Measurements from ENCODE around the gene ZMAT3. TPM values are rescaled to one million over a fixed set of nuclear protein-coding genes. Genes with fewer than 3 reads are reported as not detected.

Gene ZMAT3
- total and polyA plus RNA-seq, 2 of the 13 experiments (the other 11 are each of a cell fraction or from before 2014, with no cell fraction given) = 11.4 to 11.7 TPM

DNA sequence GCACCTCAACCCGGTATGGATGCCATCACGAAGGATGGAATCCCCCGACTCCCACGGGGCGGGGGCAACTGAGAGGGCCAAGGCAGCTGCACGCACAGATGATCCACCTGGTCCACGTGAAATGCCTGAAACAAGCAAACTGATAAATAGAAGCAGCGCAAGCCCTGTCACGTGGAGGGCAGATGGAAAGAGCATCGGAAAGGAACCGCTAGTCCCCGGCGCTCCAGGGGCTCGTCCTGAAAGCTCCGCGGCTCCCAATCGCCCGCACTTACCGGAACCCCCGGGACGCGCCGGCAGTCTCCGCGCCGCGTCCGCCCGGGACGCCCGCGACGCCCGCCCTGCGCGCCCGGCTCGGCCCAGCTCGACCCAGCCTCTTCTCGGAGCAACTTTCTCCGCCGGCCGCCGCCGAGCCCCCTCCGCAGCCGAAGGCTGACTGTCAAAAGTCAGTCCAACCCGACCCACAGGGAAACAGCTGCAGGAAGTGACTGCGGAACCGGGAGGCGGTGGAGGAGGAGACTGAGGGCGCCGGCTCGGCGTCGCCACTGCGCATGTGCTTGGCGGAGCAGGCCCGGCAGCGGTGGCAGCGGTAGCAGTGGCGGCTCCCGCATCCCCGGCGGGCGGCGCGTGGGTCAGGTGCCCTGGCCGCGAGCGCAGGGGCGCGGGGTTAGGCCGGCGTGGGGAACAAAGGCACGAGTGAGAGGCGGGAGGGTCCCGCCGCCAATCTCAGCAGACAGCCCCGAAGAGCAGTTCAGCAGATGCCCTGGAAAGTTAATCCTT lies at the start of gene ZMAT3 (continued):
- TF ChIP-seq, protein P1, sequence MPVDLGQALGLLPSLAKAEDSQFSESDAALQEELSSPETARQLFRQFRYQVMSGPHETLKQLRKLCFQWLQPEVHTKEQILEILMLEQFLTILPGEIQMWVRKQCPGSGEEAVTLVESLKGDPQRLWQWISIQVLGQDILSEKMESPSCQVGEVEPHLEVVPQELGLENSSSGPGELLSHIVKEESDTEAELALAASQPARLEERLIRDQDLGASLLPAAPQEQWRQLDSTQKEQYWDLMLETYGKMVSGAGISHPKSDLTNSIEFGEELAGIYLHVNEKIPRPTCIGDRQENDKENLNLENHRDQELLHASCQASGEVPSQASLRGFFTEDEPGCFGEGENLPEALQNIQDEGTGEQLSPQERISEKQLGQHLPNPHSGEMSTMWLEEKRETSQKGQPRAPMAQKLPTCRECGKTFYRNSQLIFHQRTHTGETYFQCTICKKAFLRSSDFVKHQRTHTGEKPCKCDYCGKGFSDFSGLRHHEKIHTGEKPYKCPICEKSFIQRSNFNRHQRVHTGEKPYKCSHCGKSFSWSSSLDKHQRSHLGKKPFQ (CRISPR knock-in tag; IDR thresholded peaks at IDR 0.05; ENCODE audit: insufficient replicate concordance) = peak; percentile 29
- peak; percentile 32; the same call in 1 of the 2 replicates for TF ChIP-seq KLF6 (CRISPR knock-in tag; IDR thresholded peaks at IDR 0.05)
- TF ChIP-seq, protein P2, sequence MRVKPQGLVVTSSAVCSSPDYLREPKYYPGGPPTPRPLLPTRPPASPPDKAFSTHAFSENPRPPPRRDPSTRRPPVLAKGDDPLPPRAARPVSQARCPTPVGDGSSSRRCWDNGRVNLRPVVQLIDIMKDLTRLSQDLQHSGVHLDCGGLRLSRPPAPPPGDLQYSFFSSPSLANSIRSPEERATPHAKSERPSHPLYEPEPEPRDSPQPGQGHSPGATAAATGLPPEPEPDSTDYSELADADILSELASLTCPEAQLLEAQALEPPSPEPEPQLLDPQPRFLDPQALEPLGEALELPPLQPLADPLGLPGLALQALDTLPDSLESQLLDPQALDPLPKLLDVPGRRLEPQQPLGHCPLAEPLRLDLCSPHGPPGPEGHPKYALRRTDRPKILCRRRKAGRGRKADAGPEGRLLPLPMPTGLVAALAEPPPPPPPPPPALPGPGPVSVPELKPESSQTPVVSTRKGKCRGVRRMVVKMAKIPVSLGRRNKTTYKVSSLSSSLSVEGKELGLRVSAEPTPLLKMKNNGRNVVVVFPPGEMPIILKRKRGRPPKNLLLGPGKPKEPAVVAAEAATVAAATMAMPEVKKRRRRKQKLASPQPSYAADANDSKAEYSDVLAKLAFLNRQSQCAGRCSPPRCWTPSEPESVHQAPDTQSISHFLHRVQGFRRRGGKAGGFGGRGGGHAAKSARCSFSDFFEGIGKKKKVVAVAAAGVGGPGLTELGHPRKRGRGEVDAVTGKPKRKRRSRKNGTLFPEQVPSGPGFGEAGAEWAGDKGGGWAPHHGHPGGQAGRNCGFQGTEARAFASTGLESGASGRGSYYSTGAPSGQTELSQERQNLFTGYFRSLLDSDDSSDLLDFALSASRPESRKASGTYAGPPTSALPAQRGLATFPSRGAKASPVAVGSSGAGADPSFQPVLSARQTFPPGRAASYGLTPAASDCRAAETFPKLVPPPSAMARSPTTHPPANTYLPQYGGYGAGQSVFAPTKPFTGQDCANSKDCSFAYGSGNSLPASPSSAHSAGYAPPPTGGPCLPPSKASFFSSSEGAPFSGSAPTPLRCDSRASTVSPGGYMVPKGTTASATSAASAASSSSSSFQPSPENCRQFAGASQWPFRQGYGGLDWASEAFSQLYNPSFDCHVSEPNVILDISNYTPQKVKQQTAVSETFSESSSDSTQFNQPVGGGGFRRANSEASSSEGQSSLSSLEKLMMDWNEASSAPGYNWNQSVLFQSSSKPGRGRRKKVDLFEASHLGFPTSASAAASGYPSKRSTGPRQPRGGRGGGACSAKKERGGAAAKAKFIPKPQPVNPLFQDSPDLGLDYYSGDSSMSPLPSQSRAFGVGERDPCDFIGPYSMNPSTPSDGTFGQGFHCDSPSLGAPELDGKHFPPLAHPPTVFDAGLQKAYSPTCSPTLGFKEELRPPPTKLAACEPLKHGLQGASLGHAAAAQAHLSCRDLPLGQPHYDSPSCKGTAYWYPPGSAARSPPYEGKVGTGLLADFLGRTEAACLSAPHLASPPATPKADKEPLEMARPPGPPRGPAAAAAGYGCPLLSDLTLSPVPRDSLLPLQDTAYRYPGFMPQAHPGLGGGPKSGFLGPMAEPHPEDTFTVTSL (CRISPR knock-in tag; IDR thresholded peaks at IDR 0.05; ENCODE audit: borderline replicate concordance) = no peak
- no peak for TF ChIP-seq SMYD3 (CRISPR knock-in tag; IDR thresholded peaks at IDR 0.05)
- no peak for TF ChIP-seq MIER2 (CRISPR knock-in tag; IDR thresholded peaks at IDR 0.05)
- no peak for TF ChIP-seq NCOR1 (IDR thresholded peaks at IDR 0.05; ENCODE audit: borderline replicate concordance, low read length)
- peak; percentile 91 for TF ChIP-seq ZFX (CRISPR knock-in tag; IDR thresholded peaks at IDR 0.05; ENCODE audit: low read depth)
- TF ChIP-seq ZNF672 (CRISPR knock-in tag; IDR thresholded peaks at IDR 0.05) = no peak
- no peak; the same call in 1 of the 2 replicates for TF ChIP-seq ZNF468 (CRISPR knock-in tag; IDR thresholded peaks at IDR 0.05)
- no peak for TF ChIP-seq SMARCC2 (IDR thresholded peaks at IDR 0.05)
- peak; percentile 48; the same call in 1 of the 2 replicates for TF ChIP-seq ZNF263 (CRISPR knock-in tag; IDR thresholded peaks at IDR 0.05)
- TF ChIP-seq ZNF367 (CRISPR knock-in tag; IDR thresholded peaks at IDR 0.05; ENCODE audit: borderline replicate concordance) = no peak
- TF ChIP-seq ZBTB7B (CRISPR knock-in tag; IDR thresholded peaks at IDR 0.05) = no peak
- TF ChIP-seq, protein P3, sequence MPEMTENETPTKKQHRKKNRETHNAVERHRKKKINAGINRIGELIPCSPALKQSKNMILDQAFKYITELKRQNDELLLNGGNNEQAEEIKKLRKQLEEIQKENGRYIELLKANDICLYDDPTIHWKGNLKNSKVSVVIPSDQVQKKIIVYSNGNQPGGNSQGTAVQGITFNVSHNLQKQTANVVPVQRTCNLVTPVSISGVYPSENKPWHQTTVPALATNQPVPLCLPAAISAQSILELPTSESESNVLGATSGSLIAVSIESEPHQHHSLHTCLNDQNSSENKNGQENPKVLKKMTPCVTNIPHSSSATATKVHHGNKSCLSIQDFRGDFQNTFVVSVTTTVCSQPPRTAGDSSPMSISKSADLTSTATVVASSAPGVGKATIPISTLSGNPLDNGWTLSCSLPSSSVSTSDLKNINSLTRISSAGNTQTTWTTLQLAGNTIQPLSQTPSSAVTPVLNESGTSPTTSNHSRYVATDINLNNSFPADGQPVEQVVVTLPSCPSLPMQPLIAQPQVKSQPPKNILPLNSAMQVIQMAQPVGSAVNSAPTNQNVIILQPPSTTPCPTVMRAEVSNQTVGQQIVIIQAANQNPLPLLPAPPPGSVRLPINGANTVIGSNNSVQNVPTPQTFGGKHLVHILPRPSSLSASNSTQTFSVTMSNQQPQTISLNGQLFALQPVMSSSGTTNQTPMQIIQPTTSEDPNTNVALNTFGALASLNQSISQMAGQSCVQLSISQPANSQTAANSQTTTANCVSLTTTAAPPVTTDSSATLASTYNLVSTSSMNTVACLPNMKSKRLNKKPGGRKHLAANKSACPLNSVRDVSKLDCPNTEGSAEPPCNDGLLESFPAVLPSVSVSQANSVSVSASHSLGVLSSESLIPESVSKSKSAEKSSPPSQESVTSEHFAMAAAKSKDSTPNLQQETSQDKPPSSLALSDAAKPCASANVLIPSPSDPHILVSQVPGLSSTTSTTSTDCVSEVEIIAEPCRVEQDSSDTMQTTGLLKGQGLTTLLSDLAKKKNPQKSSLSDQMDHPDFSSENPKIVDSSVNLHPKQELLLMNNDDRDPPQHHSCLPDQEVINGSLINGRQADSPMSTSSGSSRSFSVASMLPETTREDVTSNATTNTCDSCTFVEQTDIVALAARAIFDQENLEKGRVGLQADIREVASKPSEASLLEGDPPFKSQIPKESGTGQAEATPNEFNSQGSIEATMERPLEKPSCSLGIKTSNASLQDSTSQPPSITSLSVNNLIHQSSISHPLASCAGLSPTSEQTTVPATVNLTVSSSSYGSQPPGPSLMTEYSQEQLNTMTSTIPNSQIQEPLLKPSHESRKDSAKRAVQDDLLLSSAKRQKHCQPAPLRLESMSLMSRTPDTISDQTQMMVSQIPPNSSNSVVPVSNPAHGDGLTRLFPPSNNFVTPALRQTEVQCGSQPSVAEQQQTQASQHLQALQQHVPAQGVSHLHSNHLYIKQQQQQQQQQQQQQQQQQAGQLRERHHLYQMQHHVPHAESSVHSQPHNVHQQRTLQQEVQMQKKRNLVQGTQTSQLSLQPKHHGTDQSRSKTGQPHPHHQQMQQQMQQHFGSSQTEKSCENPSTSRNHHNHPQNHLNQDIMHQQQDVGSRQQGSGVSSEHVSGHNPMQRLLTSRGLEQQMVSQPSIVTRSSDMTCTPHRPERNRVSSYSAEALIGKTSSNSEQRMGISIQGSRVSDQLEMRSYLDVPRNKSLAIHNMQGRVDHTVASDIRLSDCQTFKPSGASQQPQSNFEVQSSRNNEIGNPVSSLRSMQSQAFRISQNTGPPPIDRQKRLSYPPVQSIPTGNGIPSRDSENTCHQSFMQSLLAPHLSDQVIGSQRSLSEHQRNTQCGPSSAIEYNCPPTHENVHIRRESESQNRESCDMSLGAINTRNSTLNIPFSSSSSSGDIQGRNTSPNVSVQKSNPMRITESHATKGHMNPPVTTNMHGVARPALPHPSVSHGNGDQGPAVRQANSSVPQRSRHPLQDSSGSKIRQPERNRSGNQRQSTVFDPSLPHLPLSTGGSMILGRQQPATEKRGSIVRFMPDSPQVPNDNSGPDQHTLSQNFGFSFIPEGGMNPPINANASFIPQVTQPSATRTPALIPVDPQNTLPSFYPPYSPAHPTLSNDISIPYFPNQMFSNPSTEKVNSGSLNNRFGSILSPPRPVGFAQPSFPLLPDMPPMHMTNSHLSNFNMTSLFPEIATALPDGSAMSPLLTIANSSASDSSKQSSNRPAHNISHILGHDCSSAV (CRISPR knock-in tag; IDR thresholded peaks at IDR 0.05; ENCODE audit: borderline replicate concordance) = no peak
